ENCODE data around the gene STX17.

GRCh38 chr9:99870126-99870525 is 36.3 kb upstream of the STX17 start:
- TF ChIP-seq POLR2A (IDR thresholded peaks at IDR 0.05) (no peak), CTCF (IDR thresholded peaks at IDR 0.05) (no peak)
